ENCODE data around the gene REELD1. TPM values are rescaled to one million over a fixed set of nuclear protein-coding genes. Genes with fewer than 3 reads are reported as not detected.

The REELD1 gene
- total and polyA plus RNA-seq, 10 of the 15 experiments (the other 5 are each of a cell fraction or from before 2014, with no cell fraction given) = 0.11 to 3.9 (median 0.62) TPM

GRCh38 chr4:146175541-146176453 lies 38.5 kb upstream of the REELD1 start, which contains the start of gene LSM6 (continued):
- no peak for TF ChIP-seq CTCF (IDR thresholded peaks at IDR 0.05 in 2 of 3, conservative IDR thresholded peaks at IDR 0.05 in 1 of 3; ENCODE audit: control insufficient read depth in 2 of 3, extremely low read depth in 1 of 3, insufficient read depth in 1 of 3, low read depth in 3 of 3, low read length in 3 of 3)
- no peak for TF ChIP-seq ZBTB40 (IDR thresholded peaks at IDR 0.05; ENCODE audit: borderline replicate concordance)
- peak; percentile 47; the same call in 1 of the 2 replicates for TF ChIP-seq RUNX3 (IDR thresholded peaks at IDR 0.05; ENCODE audit: low read length)
- peak; percentile 46; the same call in 1 of the 2 replicates for TF ChIP-seq ZNF207 (IDR thresholded peaks at IDR 0.05; ENCODE audit: borderline replicate concordance)
- 0 out of 2 replicates have a peak, but pooled peaks have one; percentile 31 for TF ChIP-seq NFIC (IDR thresholded peaks at IDR 0.05; ENCODE audit: low read depth, low read length)
- peak; percentile 64 for TF ChIP-seq HDAC6 (IDR thresholded peaks at IDR 0.05; ENCODE audit: unreplicated experiment)
- peak; percentile 67; the same call in 1 of the 2 replicates for TF ChIP-seq RB1 (IDR thresholded peaks at IDR 0.05; ENCODE audit: borderline replicate concordance)
- peak; percentile 33; the same call in 1 of the 2 replicates for TF ChIP-seq CREM (IDR thresholded peaks at IDR 0.05; ENCODE audit: low read depth)
- TF ChIP-seq NBN (IDR thresholded peaks at IDR 0.05) = no peak
- 0 out of 2 replicates have a peak, but pooled peaks have one; percentile 64 for TF ChIP-seq SMARCA5 (IDR thresholded peaks at IDR 0.05)
- TF ChIP-seq MEF2A (IDR thresholded peaks at IDR 0.05; ENCODE audit: insufficient read depth, low read depth, low read length) = no peak
- no peak for TF ChIP-seq CHD4 (IDR thresholded peaks at IDR 0.05)
- peak; percentile 59 for TF ChIP-seq HCFC1 (IDR thresholded peaks at IDR 0.05; ENCODE audit: low read length)
- TF ChIP-seq LARP7 (IDR thresholded peaks at IDR 0.05) = peak; percentile 98
- TF ChIP-seq MXI1 (IDR thresholded peaks at IDR 0.05; ENCODE audit: low read depth, low read length) = peak; percentile 79
- 0 out of 2 replicates have a peak, but pooled peaks have one; percentile 12 for TF ChIP-seq ELK1 (IDR thresholded peaks at IDR 0.05; ENCODE audit: low read depth, low read length)
- TF ChIP-seq ZNF217 (IDR thresholded peaks at IDR 0.05) = 0 out of 2 replicates have a peak, but pooled peaks have one; percentile 37
- TF ChIP-seq NKRF (conservative IDR thresholded peaks at IDR 0.05) = peak; percentile 85
- peak; percentile 100 for TF ChIP-seq ASH2L (IDR thresholded peaks at IDR 0.05; ENCODE audit: borderline replicate concordance, low read depth)
- peak in 1 of 2 experiments; percentile 55; a peak in 2 of 4 replicates for TF ChIP-seq BHLHE40 (IDR thresholded peaks at IDR 0.05; ENCODE audit: borderline replicate concordance in 1 of 2, low read depth in 2 of 2, low read length in 1 of 2)
